ENCODE data around the gene CYP27C1. TPM values are rescaled to one million over a fixed set of nuclear protein-coding genes. Genes with fewer than 3 reads are reported as not detected.
A peak's percentile ranks its signal among the peaks of the same experiment; 100 is the strongest.

The CYP27C1 gene
- total and polyA plus RNA-seq, 5 experiments from 2014 or later: not detected

DNA sequence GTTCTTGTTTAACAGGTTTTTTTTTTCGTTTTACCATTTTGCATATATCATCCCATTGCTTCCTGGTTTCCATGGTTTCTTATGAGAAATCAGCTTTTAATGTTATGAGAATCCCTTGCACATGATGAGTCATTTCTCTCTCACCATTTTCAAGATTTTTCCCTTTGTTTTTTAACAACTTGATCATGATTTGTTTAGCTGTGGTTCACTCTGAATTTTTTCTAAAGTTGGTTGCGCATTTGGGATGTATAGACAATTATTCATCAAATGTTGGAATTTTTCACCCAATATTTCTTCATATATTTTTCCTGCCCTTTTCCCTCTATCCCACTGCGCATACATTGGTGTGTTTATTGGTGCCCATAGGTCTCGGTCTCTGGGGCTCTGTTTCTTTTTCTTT, 70.7 kb downstream of the CYP27C1 start:
- H3K9me3 Mint-ChIP-seq: peaks cover 0 to 14% (median 0%) of the 10 kb centered on the region in 9 donors
- no peaks in the 10 kb centered on the region for H3K27me3 Mint-ChIP-seq
- DNase-seq: no peak
- H3K4me1 Mint-ChIP-seq: peaks cover 0 to under 1% (median 0%) of the 10 kb centered on the region in 4 donors
- H3K4me3 Mint-ChIP-seq: no peak overlapping the region
- no peak overlapping the region for H3K27ac Mint-ChIP-seq
- ATAC-seq: no peak
- POLR2A ChIA-PET: no interaction called here
- peaks cover 0 to 7% (median 0%) of the 10 kb centered on the region in 3 donors for H3K36me3 Mint-ChIP-seq

DNA sequence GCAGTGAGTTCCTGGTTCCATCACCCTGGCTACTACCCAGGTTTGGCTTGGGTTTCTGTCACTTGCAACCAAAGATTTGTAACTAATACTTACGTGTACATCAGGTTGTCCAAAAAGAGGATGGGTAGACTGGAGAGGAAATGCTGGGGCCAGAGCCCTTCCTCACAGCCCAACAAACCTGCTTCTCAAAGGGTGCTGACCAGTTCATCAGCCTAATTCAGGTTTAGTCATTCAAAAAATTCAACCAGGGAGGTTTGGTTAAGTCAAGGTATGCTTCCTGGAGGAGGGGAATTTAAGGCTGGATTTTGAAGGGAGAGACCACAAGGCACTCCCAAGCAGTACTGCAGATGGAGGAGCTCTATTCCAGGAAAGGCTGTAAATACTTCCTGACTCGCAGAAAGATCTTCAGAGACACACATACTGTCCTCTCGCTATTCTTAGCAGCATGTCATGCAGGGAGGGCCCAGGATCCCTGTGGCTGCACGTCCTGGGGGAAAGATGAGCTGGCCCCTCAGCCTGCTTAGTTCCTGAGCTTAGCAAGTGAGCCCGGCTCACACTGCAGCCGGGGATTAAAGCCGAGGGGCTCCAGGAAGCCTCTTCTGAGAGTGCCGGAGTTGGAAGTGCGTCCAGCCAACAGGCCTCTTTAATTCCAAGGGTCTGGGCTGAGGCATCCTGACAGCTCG, 73.1 kb downstream of the CYP27C1 start:
- no peak for ATAC-seq

GRCh38 chr2:127146071-127146725, 73.9 kb downstream of the CYP27C1 start:
- DNase-seq (no peak), ATAC-seq (no peak)
- H3K36me3 Mint-ChIP-seq: peaks cover 0 to under 1% (median 0%) of the 10 kb centered on the region in 3 donors
- no peak overlapping the region for H3K27ac Mint-ChIP-seq
- POLR2A ChIA-PET: interaction anchor here (0.5 kb wide), 1 partner anchor 14 kb away, joined by 3 read pairs; no protein-coding TSS in a partner anchor
- peaks cover 0 to 4% (median 0%) of the 10 kb centered on the region in 5 donors for H3K27me3 Mint-ChIP-seq
- H3K9me3 Mint-ChIP-seq: peaks cover 0 to 9% (median 0%) of the 10 kb centered on the region in 9 donors
- no peak overlapping the region for H3K4me3 Mint-ChIP-seq
- H3K4me1 Mint-ChIP-seq: peaks cover 0 to 3% (median 0%) of the 10 kb centered on the region in 4 donors

More for the DNA sequence above, 73.1 kb downstream of the CYP27C1 start:
- peaks cover 0 to 11% (median 0%) of the 10 kb centered on the region in 9 donors for H3K9me3 Mint-ChIP-seq
- H3K36me3 Mint-ChIP-seq: peaks cover 0 to 7% (median 0%) of the 10 kb centered on the region in 3 donors
- POLR2A ChIA-PET: no interaction called here
- peaks cover 0 to 3% (median 0%) of the 10 kb centered on the region in 4 donors for H3K4me1 Mint-ChIP-seq
- no peaks in the 10 kb centered on the region for H3K27me3 Mint-ChIP-seq
- H3K27ac Mint-ChIP-seq: no peak overlapping the region
- no peak overlapping the region for H3K4me3 Mint-ChIP-seq
- no peak for DNase-seq

DNA sequence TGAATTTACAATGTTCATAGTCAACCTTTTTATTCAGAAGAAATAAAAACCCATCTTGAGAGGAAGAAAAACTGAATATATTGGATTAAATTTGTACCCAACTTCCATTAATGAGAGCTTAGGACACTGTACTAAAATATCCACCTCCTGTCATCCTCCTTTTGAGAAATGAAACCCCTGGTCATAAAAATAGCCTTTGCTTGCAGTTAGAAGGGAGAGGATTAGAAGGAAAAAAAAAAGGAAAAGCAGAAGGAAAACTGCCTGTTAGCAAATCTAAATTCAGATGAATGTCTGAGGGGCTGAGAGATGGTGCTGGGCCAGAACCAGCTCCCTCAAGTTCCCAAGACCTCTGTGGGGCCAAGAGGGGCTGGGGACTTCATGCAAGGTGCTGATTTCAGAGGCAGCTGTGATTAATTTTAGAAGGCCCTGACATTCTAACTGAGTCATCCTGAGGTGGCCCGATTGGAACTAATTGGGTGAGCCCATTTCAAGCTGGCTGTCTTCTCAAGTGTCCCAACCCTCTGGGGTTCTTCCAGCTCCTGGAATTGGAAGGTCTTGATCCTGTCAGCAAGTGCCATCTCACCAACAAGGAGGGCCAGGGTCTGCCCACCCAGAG, 74.7 kb downstream of the CYP27C1 start:
- POLR2A ChIA-PET: no interaction called here
- peaks cover 0 to 3% (median 0%) of the 10 kb centered on the region in 4 donors for H3K4me1 Mint-ChIP-seq
- H3K9me3 Mint-ChIP-seq: peaks cover 0 to under 1% (median 0%) of the 10 kb centered on the region in 9 donors
- ATAC-seq: no peak
- H3K36me3 Mint-ChIP-seq: no peaks in the 10 kb centered on the region
- no peak overlapping the region for H3K27ac Mint-ChIP-seq
- H3K27me3 Mint-ChIP-seq: peaks cover 0 to 4% (median 0%) of the 10 kb centered on the region in 5 donors
- DNase-seq: no peak
- H3K4me3 Mint-ChIP-seq: no peak overlapping the region

GRCh38 chr2:127143841-127144782, 76.0 kb downstream of the CYP27C1 start:
- Mint-ChIP-seq H3K4me3 (no peak overlapping the region), H3K27me3 (peaks cover 0 to 4% (median 0%) of the 10 kb centered on the region in 5 donors), H3K36me3 (no peaks in the 10 kb centered on the region), H3K27ac (peak overlapping the region in 2 of 10 donors; percentile 34 to 63), H3K4me1 (peaks cover 0 to 5% (median 2%) of the 10 kb centered on the region in 4 donors), H3K9me3 (no peaks in the 10 kb centered on the region)
- POLR2A ChIA-PET: no interaction called here
- DNase-seq (no peak), ATAC-seq (no peak)

DNA sequence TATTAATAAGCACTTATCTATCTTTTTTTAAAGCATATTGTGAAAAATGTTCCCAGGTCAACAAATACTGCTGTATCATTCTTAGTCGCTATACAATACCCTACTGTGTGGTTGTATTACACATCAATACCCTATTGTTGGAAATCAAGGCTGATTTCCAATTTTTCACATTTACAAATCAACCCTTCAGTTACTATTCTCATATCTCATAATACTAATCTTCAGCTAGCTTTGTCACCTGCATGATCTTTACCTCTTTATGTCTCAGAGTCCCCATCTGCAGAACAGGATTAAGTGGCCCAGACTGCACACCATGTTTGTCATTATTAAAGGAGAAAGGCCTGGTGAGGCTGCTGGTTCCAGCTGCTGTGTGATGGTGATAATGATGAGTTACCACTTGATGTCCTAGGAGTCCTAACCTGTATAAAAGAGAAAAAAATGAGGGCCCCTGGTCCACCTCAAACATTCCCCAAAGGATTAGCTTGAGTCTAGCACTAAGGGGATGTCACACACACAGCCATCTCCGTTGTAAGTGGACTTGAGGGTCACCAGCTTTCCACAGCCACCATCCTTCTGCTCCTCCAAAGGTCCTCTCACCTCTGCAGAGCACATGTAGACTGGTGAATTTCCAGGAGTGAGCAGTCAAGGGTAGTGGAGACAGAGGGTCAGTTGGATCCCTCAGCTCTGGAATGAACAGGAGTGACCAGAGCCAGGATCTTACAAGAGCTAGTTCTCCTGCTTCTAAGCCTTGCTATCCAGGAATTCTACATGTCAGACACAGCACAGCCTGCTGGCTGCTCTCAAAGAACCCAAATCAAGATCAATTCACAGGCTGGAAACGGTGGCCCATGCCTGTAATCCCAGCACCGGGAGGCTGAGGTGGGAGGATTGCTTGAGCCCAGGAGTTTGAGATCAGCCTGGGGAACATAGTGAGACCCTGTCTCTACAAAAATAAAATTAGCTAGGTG, 77.2 kb downstream of the CYP27C1 start:
- H3K36me3 Mint-ChIP-seq: no peaks in the 10 kb centered on the region
- no peak overlapping the region for H3K27ac Mint-ChIP-seq
- H3K9me3 Mint-ChIP-seq: no peaks in the 10 kb centered on the region
- POLR2A ChIA-PET: no interaction called here
- H3K4me1 Mint-ChIP-seq: peaks cover 0 to 5% (median 2%) of the 10 kb centered on the region in 4 donors
- H3K27me3 Mint-ChIP-seq: peaks cover 0 to 4% (median 0%) of the 10 kb centered on the region in 5 donors
- no peak overlapping the region for H3K4me3 Mint-ChIP-seq
- ATAC-seq (no peak), DNase-seq (no peak)

DNA sequence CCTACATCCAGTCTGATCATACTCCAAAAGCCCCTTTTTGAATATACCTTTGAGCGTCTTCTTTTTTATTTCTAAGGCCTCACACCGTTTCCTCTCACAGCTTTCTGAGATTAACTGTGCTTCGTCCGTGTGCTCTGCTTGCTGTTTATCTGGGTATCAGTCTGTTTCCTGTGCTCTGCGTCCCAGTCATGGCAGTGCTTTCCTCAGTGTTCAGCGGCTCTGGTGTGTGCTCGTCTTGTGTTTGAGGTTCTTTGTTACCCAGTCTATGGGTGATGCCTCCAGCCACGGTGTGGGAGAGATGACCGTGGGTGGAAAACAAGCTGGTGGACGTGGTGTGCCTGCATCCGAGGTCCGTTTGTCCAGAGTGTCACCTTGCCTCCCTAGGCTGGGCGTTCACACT, 79.6 kb downstream of the CYP27C1 start:
- DNase-seq (no peak), ATAC-seq (no peak)
- peaks cover 0 to 10% (median 2%) of the 10 kb centered on the region in 5 donors for H3K27me3 Mint-ChIP-seq
- no peaks in the 10 kb centered on the region for H3K9me3 Mint-ChIP-seq
- H3K4me3 Mint-ChIP-seq: no peak overlapping the region
- H3K4me1 Mint-ChIP-seq: peaks cover 0 to 5% (median 2%) of the 10 kb centered on the region in 4 donors
- POLR2A ChIA-PET: no interaction called here
- H3K36me3 Mint-ChIP-seq: no peaks in the 10 kb centered on the region
- no peak overlapping the region for H3K27ac Mint-ChIP-seq

DNA sequence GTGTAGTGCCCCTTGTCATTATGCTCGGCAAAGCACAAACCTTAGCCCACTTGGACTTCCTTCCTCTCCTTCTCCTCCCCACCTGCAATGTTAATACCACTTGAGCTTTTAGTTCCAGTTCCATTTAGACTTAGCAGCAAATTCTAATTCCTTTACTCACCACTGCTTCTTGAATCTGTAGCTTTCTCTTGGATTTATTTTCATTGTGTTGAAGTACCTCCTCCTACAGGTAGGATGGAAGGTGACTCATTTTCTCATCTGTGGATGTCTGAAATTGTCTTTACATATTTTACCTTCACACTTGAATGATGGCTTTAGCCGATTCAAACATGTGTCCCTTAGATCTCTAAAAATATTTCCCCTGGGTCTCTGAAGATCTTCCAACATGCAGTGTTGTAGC, 80.3 kb downstream of the CYP27C1 start:
- no peaks in the 10 kb centered on the region for H3K36me3 Mint-ChIP-seq
- H3K27me3 Mint-ChIP-seq: peaks cover 0 to 10% (median 2%) of the 10 kb centered on the region in 5 donors
- POLR2A ChIA-PET: no interaction called here
- no peak for ATAC-seq
- H3K4me1 Mint-ChIP-seq: peaks cover 0 to 10% (median 2%) of the 10 kb centered on the region in 4 donors
- no peak for DNase-seq
- H3K27ac Mint-ChIP-seq: no peak overlapping the region
- H3K4me3 Mint-ChIP-seq: no peak overlapping the region
- no peaks in the 10 kb centered on the region for H3K9me3 Mint-ChIP-seq

- no peak overlapping the region for H3K4me3 Mint-ChIP-seq
- peaks cover 0 to 10% (median 2%) of the 10 kb centered on the region in 5 donors for H3K27me3 Mint-ChIP-seq
- DNase-seq: no peak
- no peak for ATAC-seq
- H3K9me3 Mint-ChIP-seq: no peaks in the 10 kb centered on the region
- no peak overlapping the region for H3K27ac Mint-ChIP-seq
- peaks cover 0 to 14% (median under 1%) of the 10 kb centered on the region in 4 donors for H3K4me1 Mint-ChIP-seq
- POLR2A ChIA-PET: no interaction called here
- no peaks in the 10 kb centered on the region for H3K36me3 Mint-ChIP-seq
Observed at GRCh38 chr2:127138281-127138680, 81.8 kb downstream of the CYP27C1 start.

DNA sequence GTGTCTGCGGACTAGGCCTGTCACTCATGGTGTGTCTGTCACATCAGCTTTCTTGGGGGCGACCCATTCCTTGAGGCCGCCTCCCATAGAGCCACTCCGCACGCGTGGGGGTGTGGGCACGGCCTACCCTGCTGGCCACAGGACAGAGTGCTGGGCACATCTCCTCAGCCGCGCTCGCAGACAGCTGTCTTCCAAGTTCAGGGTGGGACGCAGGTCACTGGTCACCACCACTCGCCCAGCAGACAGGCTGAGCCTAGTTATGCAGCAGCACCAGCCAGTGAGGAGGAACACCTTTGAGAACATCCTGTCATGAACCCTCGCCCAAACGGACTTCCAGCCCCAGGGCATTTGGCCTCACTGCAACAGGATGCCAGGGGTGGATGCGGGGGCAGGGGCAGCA, 82.4 kb downstream of the CYP27C1 start:
- Mint-ChIP-seq H3K36me3 (no peaks in the 10 kb centered on the region), H3K27ac (no peak overlapping the region), H3K4me3 (no peak overlapping the region), H3K4me1 (peaks cover 0 to 14% (median under 1%) of the 10 kb centered on the region in 4 donors), H3K9me3 (no peaks in the 10 kb centered on the region), H3K27me3 (peaks cover 0 to 10% (median 2%) of the 10 kb centered on the region in 5 donors)
- POLR2A ChIA-PET: no interaction called here
- DNase-seq (no peak), ATAC-seq (no peak)

- no peak for ATAC-seq
- no peaks in the 10 kb centered on the region for H3K9me3 Mint-ChIP-seq
- no peak for DNase-seq
- peaks cover 0 to 14% (median under 1%) of the 10 kb centered on the region in 4 donors for H3K4me1 Mint-ChIP-seq
- POLR2A ChIA-PET: no interaction called here
- peaks cover 0 to 10% (median 2%) of the 10 kb centered on the region in 5 donors for H3K27me3 Mint-ChIP-seq
- no peaks in the 10 kb centered on the region for H3K36me3 Mint-ChIP-seq
- no peak overlapping the region for H3K4me3 Mint-ChIP-seq
- no peak overlapping the region for H3K27ac Mint-ChIP-seq
Observed at GRCh38 chr2:127137225-127137624, 82.9 kb downstream of the CYP27C1 start.
